Motor neuron (in vitro differentiated cells): Measurements from ENCODE around the gene POLR2J. TPM values are rescaled to one million over a fixed set of nuclear protein-coding genes. Genes with fewer than 3 reads are reported as not detected.
A peak's percentile ranks its signal among the peaks of the same experiment; 100 is the strongest.
"Not testable (repeated sequence)": the region's sequence is repeated elsewhere in the genome, so short reads cannot be mapped to it uniquely, and the experiment has no call there.

ENCODE experiments used
- ATAC-seq, 8 experiments: fragments of 200-7000 bp; cut with Tn5 transposase; replicated peaks in 6 of 8; 2 replicates each; pipeline ENCODE4 v1.8.0; 2021; ENCODE audit warnings: mild to moderate bottlenecking in 8 of 8, moderate library complexity in 8 of 8
- H3K27ac ChIP-seq, 2 donors: fragments of 250-450 bp; sonication (Bioruptor Pico); 2 replicates each; pipeline ENCODE4 v1.9.0; 2021; ENCODE audit warnings: antibody characterized with exemption in 2 of 2, mild to moderate bottlenecking in 2 of 2, moderate library complexity in 1 of 2
- H3K4me1 ChIP-seq, 2 donors: fragments of 250-450 bp; sonication (Bioruptor Pico); replicated peaks in 1 of 2; 2 replicates each; pipeline ENCODE4 v1.6.1; 2021; ENCODE audit warnings: antibody characterized with exemption in 2 of 2, mild to moderate bottlenecking in 2 of 2, moderate library complexity in 1 of 2
- H3K4me3 ChIP-seq, 5 donors: fragments of 250-450 bp; sonication (Bioruptor Pico); 2 replicates each; pipeline ENCODE4 v1.9.0; 2021; ENCODE audit warnings: antibody characterized with exemption in 5 of 5, mild to moderate bottlenecking in 5 of 5, moderate library complexity in 4 of 5
- WGBS, 10 experiments: fragments of 450-650 bp; shearing (Covaris generic); methylation state at CpG; one replicate each; pipeline ENCODE4 v1.0.0; 2022; 5-methylcytosine and 5-hydroxymethylcytosine counted together
- in situ Hi-C, 9 experiments: fragments of 400-800 bp; cut with MboI; loops; one replicate each; pipeline ENCODE4 v1.15.0; 2021; ENCODE audit warnings: low sequenced_read_pairs in 9 of 9, low pct_unique_long_range_greater_than_20kb in 2 of 9; ENCODE audit not compliant: unreplicated experiment in 9 of 9
- total RNA-seq, 8 experiments: library from RNA; unstranded; fragments of 300-600 nt; gene quantifications; 2 replicates each; pipeline versions ENCODE4 v1.2.3 to v1.2.4, GENCODE V29; 2022

POLR2J gene
- total RNA-seq, 8 experiments from 2014 or later, result 37.3 to 78.3 (median 53.6) TPM

DNA sequence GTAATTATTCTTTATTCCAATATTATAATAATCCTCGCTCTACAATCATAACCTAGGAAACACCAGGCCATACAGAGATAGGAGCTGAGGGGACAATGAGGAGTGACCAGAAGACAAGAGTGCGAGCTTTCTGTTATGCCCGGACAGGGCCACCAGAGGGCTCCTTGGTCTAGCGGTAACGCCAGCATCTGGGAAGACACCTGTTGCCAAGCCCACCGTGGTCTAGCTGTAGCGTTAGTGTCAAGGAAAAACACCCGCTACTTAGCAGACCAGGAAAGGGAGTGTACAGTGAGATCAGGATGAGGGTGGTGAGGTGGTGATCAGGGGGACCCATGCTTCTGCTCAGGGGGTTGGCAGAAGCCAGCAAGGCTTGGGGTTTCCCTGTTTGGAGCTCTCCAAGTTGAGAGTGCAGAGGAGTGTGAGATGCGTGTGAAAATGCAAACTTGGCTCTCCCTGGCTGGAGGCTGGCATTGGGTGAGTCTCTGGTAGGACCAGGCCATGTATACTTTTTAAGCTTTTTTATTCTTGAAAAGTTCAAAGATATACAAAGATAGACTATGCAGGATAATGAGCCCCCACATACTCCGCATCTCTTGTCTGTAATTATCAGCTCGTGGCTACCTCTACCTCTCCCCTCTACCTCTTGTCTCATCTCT is 1.4 kb upstream of the POLR2J start:
- peak in 1 of 8 experiments; percentile 1 for ATAC-seq
- no CpG with 5 or more reads among the region's 11 CpGs for WGBS, 10 experiments
- H3K27ac ChIP-seq, H3K4me1 ChIP-seq, H3K4me3 ChIP-seq, in situ Hi-C loops: not testable (repeated sequence)

DNA sequence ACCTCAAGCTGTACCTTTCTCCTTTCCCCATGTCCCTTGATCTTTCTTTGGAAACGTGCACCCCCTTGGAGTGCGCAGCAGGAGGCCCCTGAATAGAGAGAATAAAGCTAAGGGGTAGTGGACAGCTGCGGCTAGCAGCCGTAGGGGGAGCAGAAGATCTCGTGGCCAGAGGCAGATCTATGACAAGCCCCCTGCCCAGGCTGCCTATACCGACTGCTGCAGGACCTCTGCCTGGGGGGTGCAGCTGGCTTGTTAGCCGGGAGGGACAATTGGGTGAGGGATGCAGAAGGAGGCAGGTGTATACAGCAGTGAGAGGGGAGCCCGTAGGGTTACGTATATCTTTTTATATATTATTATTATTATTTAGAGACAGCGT is 475 bp upstream of the POLR2J start:
- in situ Hi-C loops, H3K27ac ChIP-seq, H3K4me1 ChIP-seq, H3K4me3 ChIP-seq: not testable (repeated sequence)
- no CpG with 5 or more reads among the region's 10 CpGs for WGBS, 10 experiments
- ATAC-seq, result peak in 6 of 8 experiments; percentile 40 to 67 (median 58)

DNA sequence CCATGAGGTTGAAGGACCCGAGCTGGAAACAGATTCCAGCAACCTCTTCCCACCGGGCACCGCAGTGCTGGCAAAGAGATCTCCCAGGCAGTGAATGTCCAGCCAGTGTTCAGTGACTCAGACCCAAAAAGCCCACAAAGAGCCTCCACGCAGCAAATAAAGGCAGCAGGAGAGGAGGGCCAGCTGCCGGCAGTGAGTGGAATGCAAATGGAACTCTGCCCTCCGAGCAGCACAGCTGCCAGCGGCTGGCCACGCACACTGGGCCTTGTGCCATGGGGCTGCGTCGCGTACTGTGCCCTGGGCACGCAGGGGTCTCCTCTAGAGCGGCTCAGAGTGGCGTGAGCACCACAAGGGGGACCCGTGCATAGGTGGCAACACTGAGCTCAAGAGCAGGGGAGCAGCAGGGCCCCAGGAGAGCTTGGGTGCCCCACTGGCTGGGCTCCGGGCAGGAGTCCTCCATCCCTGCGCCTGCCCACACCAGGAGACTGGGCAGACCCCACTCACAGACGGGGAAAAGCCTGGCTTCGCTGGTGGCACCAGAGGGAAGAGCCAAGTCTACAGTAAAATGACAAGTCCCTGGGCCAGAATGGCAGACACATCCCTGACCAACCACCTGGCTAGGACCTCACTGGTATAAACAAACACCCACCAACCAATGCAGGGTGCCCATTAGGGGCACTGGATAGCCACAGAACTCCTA is 3.8 kb downstream of the POLR2J start:
- in situ Hi-C loops, H3K27ac ChIP-seq, H3K4me3 ChIP-seq, ATAC-seq, H3K4me1 ChIP-seq: not testable (repeated sequence)
- WGBS, 10 experiments, result no CpG with 5 or more reads among the region's 19 CpGs

DNA sequence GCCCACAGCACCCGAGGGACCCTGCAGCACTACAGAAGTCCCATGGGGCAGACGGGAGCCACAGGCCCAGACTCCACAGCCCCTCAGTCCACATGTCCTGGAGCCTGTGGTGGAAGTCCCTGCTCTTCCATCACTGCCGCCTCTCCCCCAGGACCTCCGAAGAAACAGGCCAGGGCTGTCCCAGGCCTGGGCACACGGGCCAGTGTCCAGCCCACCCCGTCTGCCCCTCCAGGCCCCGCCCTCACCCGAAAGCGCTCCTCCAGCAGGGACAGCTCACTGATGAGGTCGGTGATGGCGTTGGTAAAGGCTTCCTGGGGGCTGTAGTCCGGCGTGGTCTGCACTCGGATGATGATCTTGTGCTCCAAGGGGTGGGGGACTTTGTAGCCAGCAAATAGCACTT is 4.6 kb downstream of the POLR2J start:
- H3K4me1 ChIP-seq, H3K4me3 ChIP-seq, H3K27ac ChIP-seq, in situ Hi-C loops, ATAC-seq: not testable (repeated sequence)
- no CpG with 5 or more reads among the region's 14 CpGs for WGBS, 10 experiments

- Histone ChIP-seq H3K4me3 (no peak overlapping the region), H3K27ac (no peak overlapping the region), H3K4me1 (no peaks in the 10 kb centered on the region)
- in situ Hi-C loops, result no loop called here
- WGBS, 10 experiments, result 82 to 96% (median 93%) methylated on average over 3 to 6 of the region's 23 CpGs; no CpG with 5 or more reads in 5 of the 10 experiments
- ATAC-seq, result peak in 3 of 8 experiments; percentile 13 to 17 (median 15)
Observed at GRCh38 chr7:102473271-102473991, 5.3 kb downstream of the POLR2J start.

GRCh38 chr7:102472126-102473041 is 6.3 kb downstream of the POLR2J start:
- in situ Hi-C loops, result no loop called here
- WGBS, 10 experiments, result 30 to 100% (median 100%) methylated on average over 1 to 4 of the region's 31 CpGs; no CpG with 5 or more reads in 4 of the 10 experiments
- peak in 4 of 8 experiments; percentile 7 to 17 (median 13) for ATAC-seq
- H3K4me1 ChIP-seq, result no peaks in the 10 kb centered on the region
- no peak overlapping the region for H3K4me3 ChIP-seq
- no peak overlapping the region for H3K27ac ChIP-seq

- no peak for ATAC-seq
- Histone ChIP-seq H3K27ac (no peak overlapping the region), H3K4me1 (no peaks in the 10 kb centered on the region), H3K4me3 (no peak overlapping the region)
- in situ Hi-C loops, result no loop called here
- 80% methylated on average over 1 of the region's 6 CpGs; no CpG with 5 or more reads in 9 of the 10 experiments for WGBS, 10 experiments
Observed at GRCh38 chr7:102471791-102472125, 7.0 kb downstream of the POLR2J start.

- Histone ChIP-seq H3K27ac (no peak overlapping the region), H3K4me3 (no peak overlapping the region), H3K4me1 (peaks cover 0 to 5% of the 10 kb centered on the region in 2 donors)
- in situ Hi-C loops, result no loop called here
- WGBS, 10 experiments, result 20 to 100% (median 76%) methylated on average over 1 to 11 of the region's 20 CpGs; no CpG with 5 or more reads in 4 of the 10 experiments
- ATAC-seq, result peak in 2 of 8 experiments; percentile 8 to 58
Observed at GRCh38 chr7:102469972-102470825, 8.5 kb downstream of the POLR2J start.

DNA sequence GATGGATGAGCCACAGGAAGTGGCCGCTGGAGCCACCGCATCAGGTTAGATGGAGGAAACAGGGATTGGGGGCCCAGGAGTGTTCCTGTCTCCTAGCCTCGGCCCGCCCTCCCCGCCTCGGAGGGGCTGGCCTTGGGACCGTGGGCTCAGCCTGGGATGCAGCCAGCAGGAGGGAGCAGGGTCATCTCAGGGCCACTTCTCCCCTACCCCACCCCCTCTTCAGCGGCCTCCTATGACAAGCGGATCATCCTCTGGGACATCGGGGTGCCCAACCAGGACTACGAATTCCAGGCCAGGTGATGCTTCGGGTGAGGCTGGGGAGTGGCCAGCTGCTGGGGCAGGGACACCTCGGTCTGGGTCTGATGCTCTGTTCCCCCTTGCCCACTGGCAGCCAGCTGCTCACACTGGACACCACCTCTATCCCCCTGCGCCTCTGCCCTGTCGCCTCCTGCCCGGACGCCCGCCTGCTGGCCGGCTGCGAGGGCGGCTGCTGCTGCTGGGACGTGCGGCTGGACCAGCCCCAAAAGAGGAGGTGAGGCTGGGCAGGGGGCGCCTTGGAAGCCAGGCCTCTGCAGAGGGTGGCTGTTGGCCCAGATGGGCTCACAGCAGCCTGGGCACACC is 9.3 kb downstream of the POLR2J start:
- in situ Hi-C loops, result no loop called here
- Histone ChIP-seq H3K4me1 (peaks cover 0 to 5% of the 10 kb centered on the region in 2 donors), H3K27ac (no peak overlapping the region), H3K4me3 (no peak overlapping the region)
- WGBS, 10 experiments, result 93 to 100% methylated on average over 1 to 3 of the region's 24 CpGs; no CpG with 5 or more reads in 8 of the 10 experiments
- ATAC-seq, result no peak

DNA sequence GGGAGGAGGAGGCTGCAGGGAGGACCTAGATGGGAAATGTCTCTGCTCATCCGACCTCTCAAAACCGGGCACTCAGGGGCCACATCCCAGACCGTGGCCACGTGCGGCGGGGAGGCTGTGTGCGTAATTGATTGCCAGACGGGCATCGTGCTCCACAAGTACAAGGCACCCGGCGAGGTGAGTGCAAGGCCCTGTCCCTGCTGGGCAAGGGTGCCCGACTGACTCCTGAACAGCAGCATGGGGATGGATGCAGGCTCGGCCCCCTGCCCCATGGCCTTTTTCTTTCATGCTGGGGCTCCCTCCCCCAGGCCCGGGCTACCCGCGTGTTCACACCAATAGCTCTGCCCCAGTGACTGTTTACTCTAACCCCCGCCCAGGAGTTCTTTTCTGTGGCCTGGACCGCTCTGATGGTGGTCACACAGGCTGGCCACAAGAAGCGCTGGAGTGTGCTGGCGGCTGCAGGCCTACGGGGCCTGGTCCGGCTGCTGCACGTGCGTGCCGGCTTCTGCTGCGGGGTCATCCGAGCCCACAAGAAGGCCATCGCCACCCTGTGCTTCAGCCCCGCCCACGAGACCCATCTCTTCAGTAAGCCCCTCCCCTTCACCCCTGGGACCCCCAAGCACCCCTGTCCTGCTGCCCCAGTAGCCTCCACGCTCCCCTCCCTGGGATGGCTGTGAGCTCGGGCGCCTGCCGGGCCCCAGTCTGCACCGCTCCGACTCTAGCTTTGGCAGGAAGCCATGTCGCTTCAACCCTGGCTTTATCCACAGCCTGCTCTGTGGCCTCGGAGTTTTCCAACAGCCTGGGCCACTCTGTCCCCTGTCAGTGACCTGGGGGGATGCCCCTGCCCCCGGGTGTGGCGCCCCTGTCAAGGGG is 10.0 kb downstream of the POLR2J start:
- ATAC-seq, result no peak
- no peak overlapping the region for H3K4me3 ChIP-seq
- in situ Hi-C loops, result no loop called here
- H3K27ac ChIP-seq, result no peak overlapping the region
- H3K4me1 ChIP-seq, result peaks cover 2 to 8% of the 10 kb centered on the region in 2 donors
- 80% methylated on average over 3 of the region's 40 CpGs; no CpG with 5 or more reads in 9 of the 10 experiments for WGBS, 10 experiments
